CD4-positive, alpha-beta T cell treated with Interleukin-10 for 1 hour (primary cell): Measurements from ENCODE around the gene PIAS1.
"Not testable (repeated sequence)": the region's sequence is repeated elsewhere in the genome, so short reads cannot be mapped to it uniquely, and the experiment has no call there.

ENCODE experiments used
- DNase-seq: peaks from one replicate; pipeline ENCODE4 v3.0.0-alpha.2; 2020

PIAS1 gene

GRCh38 chr15:68038246-68038645, 15.9 kb upstream of the PIAS1 start:
- no peak for DNase-seq

DNA sequence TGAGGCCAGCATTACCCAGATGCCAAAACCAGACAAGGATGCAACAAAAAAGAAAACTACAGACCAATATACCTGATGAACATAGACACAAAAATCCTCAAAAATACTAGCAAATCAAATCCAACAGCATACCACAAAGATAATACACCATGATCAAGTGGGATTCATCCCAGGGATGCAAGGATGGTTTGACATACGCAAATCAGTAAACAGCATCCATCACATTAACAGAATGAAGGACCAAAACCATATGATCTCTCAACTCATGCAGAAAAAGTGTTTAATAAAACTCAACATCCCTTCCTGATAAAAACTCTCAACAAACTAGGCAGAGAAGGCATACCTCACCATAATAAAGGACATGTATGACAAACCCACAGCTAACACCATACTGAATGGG, 14.0 kb upstream of the PIAS1 start:
- no peak for DNase-seq

DNA sequence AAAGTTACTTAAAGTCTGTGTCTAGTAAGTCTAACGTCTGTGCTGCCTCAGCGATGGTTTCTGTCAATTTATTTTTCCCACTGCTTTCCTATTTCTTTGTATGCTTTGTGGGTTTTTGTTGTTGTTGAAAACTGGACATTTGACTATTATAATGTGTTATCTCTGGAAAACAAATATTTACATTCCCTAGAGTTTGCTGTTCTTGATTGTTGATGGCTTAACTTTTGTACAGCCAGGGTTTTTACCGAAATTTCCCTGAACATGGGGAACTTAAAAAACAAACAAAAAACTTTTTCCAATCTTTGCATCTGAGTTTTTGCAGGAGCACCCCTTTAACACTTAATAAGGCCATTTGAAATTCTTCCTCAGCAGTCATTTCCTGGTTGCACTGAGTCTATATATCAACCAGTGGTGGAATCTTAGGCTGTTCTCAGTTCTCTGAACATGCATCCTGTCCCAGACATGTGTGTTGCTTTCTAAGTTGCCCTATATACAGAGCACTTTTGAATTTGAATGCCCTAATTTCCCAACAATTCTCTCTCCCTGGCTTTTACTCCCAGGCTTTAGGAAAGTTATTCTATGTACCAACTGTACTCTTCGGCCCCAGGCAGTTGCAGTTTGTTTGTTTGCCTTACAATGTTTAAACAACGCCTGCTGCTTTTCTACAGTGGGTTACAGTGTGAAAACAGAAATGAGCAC, 11.8 kb upstream of the PIAS1 start:
- no peak for DNase-seq

DNA sequence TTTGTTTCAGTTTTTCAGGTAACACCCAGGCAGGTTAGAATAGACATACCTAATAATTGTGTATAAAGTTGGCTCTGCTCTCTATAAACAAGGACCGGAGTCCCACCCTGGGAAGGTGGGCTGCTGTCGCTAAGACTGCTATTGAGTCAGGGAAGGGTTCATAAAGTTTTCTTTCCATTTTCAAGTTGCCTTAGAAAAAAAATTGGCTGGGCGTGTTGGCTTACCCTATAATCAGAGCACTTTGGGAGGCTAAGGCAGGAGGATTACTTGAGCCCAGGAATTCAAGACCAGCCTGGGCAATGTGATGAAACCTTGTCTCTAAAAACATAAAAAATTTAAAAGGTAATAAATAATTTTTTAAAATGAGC, 11.3 kb upstream of the PIAS1 start:
- no peak for DNase-seq

- no peak for DNase-seq
These were observed 8.5 kb upstream of the PIAS1 start for GRCh38 chr15:68045289-68046265.

GRCh38 chr15:68047826-68048225, 6.3 kb upstream of the PIAS1 start:
- no peak for DNase-seq

- no peak for DNase-seq
These were observed 3.0 kb upstream of the PIAS1 start for GRCh38 chr15:68051109-68051508.

- DNase-seq = no peak
These were observed 2.2 kb upstream of the PIAS1 start for GRCh38 chr15:68051907-68052306.

DNA sequence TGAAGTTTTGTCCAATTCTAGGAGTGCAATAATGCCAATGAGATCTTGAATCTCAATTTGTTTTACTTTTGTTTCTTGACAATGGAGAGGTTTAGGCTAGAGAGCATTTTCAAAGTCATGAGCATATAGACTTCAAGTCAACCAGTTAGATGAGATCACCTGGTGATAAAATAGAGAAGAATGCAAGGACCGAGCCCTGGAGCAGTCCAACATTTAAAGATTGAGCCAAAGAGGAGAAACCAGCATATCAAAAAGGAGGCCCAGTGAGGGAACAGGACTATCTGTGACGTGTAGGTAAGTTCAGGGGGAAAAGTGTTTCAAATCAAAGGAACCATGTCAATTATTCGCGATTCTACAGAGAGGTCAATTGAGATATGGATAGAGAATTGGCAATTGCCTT, 1.7 kb upstream of the PIAS1 start:
- no peak for DNase-seq

GRCh38 chr15:68053001-68053400, 1.1 kb upstream of the PIAS1 start:
- no peak for DNase-seq

GRCh38 chr15:68054628-68055223, 611 bp downstream of the PIAS1 start:
- peak; percentile 30 for DNase-seq

DNA sequence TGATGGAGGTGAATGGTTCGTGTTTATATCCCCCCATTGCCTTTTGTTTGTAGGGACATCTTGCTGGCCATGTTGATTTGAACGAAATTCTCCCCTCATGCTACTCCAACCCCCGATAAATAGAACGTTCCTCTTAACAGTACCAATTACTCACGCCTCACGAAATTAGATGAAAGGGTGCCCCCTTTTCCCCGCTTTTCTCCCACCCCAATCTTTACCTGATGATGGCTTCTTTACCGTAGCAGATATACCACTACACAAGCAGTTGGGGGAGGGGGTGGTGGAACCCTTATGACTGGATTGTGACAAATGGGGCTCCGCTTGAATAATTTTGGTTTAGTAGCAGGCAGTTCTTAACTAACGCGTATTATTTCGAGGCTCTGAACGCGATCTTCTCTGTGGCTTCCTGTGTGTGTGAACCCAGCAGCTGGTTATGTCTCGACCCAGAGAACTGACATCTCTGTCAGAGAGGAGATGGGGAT, 1.1 kb downstream of the PIAS1 start:
- peak; percentile 68 for DNase-seq

DNA sequence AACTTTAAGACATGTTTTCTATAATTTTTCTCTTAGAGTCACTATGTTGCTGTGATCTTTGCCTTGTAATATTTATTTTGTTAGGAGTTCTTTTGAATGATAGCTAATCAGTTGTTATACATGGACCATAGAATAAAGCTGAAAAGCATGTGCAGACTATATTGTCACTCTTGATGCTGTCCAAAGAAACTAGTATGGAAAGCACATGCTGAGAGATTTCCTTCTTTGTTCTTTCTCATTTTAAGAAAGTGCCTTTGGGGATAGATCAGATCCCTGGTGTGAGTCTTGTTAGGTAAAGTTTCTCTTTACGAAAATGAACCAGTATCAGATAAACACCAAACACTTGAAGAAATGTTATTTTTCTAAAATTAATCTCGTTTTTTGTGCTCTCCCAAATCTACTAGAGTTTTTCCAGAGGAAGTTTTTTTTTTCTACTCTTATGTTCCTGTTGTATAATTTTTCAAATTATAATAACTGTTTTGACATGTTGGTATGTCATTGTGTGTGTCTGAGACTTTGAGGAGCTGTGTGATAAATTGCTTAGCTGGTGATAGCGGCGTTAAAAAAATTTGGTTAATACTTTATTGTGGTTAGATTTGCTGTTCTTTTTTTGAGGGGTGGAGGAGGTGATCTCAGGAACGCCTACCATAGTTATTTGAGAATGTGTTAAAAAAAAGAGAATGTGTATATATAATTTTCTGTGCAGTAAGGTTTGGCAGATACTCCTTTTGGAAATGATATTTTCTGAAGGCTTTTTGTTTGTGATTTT, 2.2 kb downstream of the PIAS1 start:
- peak; percentile 24 for DNase-seq

- no peak for DNase-seq
These were observed 2.9 kb downstream of the PIAS1 start for GRCh38 chr15:68057034-68057433.

DNA sequence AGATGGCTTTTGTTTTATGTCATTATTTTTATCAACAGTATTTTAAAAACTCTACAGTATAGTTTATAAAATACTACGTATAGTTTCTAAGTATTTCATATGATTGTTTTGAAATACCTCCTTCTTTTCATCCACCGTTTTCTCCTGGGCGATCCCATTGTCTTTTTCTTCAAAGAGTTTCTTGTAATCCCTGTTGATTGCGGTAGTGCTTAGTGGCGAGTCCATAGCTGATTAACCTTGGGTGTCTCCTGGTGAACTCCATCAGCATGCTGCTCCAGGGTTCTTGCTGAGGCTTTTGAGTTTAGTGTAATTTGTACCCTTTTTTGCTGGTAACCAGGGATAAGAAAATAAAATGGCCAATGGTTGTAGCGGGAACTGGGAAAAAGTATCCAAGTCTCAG, 3.6 kb downstream of the PIAS1 start:
- DNase-seq = no peak

GRCh38 chr15:68058970-68059369, 4.9 kb downstream of the PIAS1 start:
- DNase-seq = not testable (repeated sequence)

GRCh38 chr15:68059630-68060029, 5.5 kb downstream of the PIAS1 start:
- DNase-seq = no peak

- DNase-seq = no peak
These were observed 7.1 kb downstream of the PIAS1 start for GRCh38 chr15:68061171-68061570.

- DNase-seq = no peak
These were observed 7.5 kb downstream of the PIAS1 start for GRCh38 chr15:68061602-68062001.

- no peak for DNase-seq
These were observed 8.1 kb downstream of the PIAS1 start for GRCh38 chr15:68062214-68062613.

DNA sequence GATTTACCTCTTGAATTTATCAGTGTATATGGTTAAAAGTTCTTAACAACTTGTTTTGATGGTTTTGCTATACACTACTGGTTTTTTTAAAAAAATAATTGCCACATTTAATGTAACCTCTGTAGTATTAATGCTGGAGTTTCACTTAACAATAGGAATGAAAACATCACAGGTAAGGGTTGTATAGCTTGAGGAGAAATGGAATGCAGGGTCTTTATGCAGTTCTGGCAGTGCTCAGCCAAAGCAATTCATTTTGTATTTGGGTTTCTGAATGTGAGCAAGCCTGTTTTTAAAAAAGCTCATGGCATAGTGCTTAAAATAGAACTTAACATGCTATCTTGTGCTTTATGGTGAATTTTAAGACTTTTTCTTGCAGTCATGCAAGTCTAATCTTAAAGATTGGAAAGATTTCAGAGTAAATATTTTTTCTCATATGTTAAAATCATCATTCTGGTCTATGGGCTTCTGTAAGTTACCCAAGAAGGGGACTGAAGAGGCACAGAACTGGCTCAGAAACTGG, 8.9 kb downstream of the PIAS1 start:
- DNase-seq = no peak

DNA sequence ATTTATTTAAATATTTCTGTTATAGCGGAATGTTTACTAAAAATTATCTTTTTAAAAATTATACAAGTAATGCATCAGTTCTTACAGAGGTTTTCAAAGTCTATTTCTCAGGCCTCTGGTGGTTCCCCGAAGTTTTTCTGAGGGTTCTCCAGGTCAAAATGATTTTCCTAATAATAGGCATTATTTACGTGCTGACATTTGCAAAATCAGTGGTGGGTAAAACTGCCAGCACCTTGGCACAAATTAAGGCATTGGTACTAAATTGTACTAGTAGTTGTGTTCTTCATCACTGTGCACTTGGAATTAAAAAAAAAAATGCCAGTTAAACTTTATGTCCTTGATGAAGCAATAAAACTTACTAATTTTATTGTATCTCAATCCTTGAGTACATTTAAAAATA, 9.5 kb downstream of the PIAS1 start:
- no peak for DNase-seq
